Measurements from ENCODE around the gene WFIKKN2. TPM values are rescaled to one million over a fixed set of nuclear protein-coding genes. Genes with fewer than 3 reads are reported as not detected.

WFIKKN2 gene
- total and polyA plus RNA-seq, 2 of the 13 experiments (the other 11 are each of a cell fraction or from before 2014, with no cell fraction given): not detected

DNA sequence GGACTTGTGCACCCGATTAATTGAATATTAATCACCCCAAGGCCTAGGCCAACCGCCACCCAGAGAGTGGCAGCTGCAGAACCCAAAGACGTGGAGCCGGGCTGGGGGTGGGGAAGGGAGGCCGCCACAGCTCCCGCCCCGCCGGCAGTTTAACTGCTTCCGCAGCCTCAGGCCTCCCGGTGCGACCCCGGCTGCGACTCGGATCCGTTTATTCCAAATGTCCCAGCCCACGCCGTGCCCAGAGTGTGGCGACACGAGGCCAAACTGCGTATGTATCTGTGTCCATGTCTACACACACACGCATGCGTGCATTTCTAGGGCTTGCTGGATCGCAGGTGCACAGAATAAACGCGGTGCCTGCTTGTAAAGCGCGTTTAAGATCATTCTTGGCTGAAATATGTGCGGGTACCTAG lies 31.6 kb downstream of the WFIKKN2 start (continued):
- no peak for TF ChIP-seq HDAC1 (CRISPR knock-in tag; IDR thresholded peaks at IDR 0.05)
- TF ChIP-seq ZNF878 (CRISPR knock-in tag; IDR thresholded peaks at IDR 0.05): peak; percentile 78; the same call in 1 of the 2 replicates
- TF ChIP-seq ZNF761 (CRISPR knock-in tag; conservative IDR thresholded peaks at IDR 0.05): no peak; the same call in 1 of the 2 replicates
- TF ChIP-seq MIXL1 (CRISPR knock-in tag; IDR thresholded peaks at IDR 0.05): peak; percentile 53; the same call in 1 of the 2 replicates
- TF ChIP-seq NRL (CRISPR knock-in tag; IDR thresholded peaks at IDR 0.05; ENCODE audit: borderline replicate concordance): no peak
- TF ChIP-seq ZNF264 (CRISPR knock-in tag; IDR thresholded peaks at IDR 0.05): peak; percentile 67; the same call in 1 of the 2 replicates
- peak; percentile 9 for TF ChIP-seq PCBP2 (optimal IDR thresholded peaks at IDR 0.05; ENCODE audit: low read depth, low read length, poor library complexity, severe bottlenecking)
- 0 out of 2 replicates have a peak, but pooled peaks have one; percentile 18 for TF ChIP-seq ZNF713 (CRISPR knock-in tag; IDR thresholded peaks at IDR 0.05)
- peak; percentile 33; the same call in 1 of the 2 replicates for TF ChIP-seq IRF2 (CRISPR knock-in tag; IDR thresholded peaks at IDR 0.05)
- no peak for TF ChIP-seq ZNF512 (CRISPR knock-in tag; IDR thresholded peaks at IDR 0.05)
- 0 out of 2 replicates have a peak, but pooled peaks have one; percentile 66 for TF ChIP-seq ZNF607 (CRISPR knock-in tag; IDR thresholded peaks at IDR 0.05; ENCODE audit: borderline replicate concordance)
- no peak for TF ChIP-seq ERF (CRISPR knock-in tag; IDR thresholded peaks at IDR 0.05)
- TF ChIP-seq LCORL (IDR thresholded peaks at IDR 0.05): no peak
- peak; percentile 49; the same call in 1 of the 2 replicates for TF ChIP-seq LCORL (CRISPR knock-in tag; IDR thresholded peaks at IDR 0.05)
- no peak for TF ChIP-seq HHEX (CRISPR knock-in tag; IDR thresholded peaks at IDR 0.05)
- peak; percentile 79; the same call in 1 of the 2 replicates for TF ChIP-seq THAP7 (CRISPR knock-in tag; IDR thresholded peaks at IDR 0.05)
- TF ChIP-seq ZBTB21 (CRISPR knock-in tag; IDR thresholded peaks at IDR 0.05): no peak
- no peak for TF ChIP-seq EP300 (IDR thresholded peaks at IDR 0.05; ENCODE audit: low read depth in 2 of 2, low read length in 2 of 2)
- TF ChIP-seq EP300 (CRISPR knock-in tag; IDR thresholded peaks at IDR 0.05; ENCODE audit: borderline replicate concordance): no peak; the same call in none of the 2 replicates
- TF ChIP-seq MTF1 (CRISPR knock-in tag; IDR thresholded peaks at IDR 0.05): no peak
- TF ChIP-seq PAF1 (CRISPR knock-in tag; IDR thresholded peaks at IDR 0.05): 0 out of 2 replicates have a peak, but pooled peaks have one; percentile 65
- no peak for TF ChIP-seq KDM3A (CRISPR knock-in tag; IDR thresholded peaks at IDR 0.05; ENCODE audit: low read depth)
- TF ChIP-seq, protein P1, sequence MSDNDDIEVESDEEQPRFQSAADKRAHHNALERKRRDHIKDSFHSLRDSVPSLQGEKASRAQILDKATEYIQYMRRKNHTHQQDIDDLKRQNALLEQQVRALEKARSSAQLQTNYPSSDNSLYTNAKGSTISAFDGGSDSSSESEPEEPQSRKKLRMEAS (IDR thresholded peaks at IDR 0.05): peak; percentile 82
- TF ChIP-seq MIER2 (CRISPR knock-in tag; IDR thresholded peaks at IDR 0.05): no peak
- peak; percentile 43; the same call in 1 of the 2 replicates for TF ChIP-seq ZNF414 (CRISPR knock-in tag; IDR thresholded peaks at IDR 0.05)
- TF ChIP-seq, protein P2, sequence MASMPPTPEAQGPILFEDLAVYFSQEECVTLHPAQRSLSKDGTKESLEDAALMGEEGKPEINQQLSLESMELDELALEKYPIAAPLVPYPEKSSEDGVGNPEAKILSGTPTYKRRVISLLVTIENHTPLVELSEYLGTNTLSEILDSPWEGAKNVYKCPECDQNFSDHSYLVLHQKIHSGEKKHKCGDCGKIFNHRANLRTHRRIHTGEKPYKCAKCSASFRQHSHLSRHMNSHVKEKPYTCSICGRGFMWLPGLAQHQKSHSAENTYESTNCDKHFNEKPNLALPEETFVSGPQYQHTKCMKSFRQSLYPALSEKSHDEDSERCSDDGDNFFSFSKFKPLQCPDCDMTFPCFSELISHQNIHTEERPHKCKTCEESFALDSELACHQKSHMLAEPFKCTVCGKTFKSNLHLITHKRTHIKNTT (CRISPR knock-in tag; IDR thresholded peaks at IDR 0.05): no peak
- no peak; the same call in 1 of the 2 replicates for TF ChIP-seq ZBTB44 (CRISPR knock-in tag; IDR thresholded peaks at IDR 0.05)
- TF ChIP-seq REL (CRISPR knock-in tag; conservative IDR thresholded peaks at IDR 0.05): peak; percentile 83; the same call in 1 of the 2 replicates
